Measurements from ENCODE around the gene GNA14.

GNA14 gene

DNA sequence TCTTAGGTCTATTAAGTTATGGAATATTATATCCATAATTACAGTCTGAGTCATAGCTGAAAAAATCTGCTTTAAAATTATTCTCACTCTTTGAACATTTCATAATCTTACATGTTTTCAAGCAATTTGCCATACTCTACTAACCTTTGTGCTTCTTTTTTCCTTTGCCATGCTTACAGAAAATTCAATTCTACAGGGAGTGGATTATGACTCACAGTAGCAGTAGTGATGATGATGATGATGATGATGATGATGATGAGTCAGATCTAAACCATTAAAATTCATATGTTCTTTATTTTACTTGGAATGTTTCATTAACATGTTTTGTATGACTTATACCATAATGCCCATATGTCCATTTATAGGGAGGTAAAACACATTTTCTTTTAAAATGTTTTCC, 263.7 kb downstream of the GNA14 start:
- TF ChIP-seq GATA3 (IDR thresholded peaks at IDR 0.05; ENCODE audit: low read depth, low read length) = no peak
- no peak for TF ChIP-seq GATA2 (IDR thresholded peaks at IDR 0.05; ENCODE audit: low read depth, low read length)

DNA sequence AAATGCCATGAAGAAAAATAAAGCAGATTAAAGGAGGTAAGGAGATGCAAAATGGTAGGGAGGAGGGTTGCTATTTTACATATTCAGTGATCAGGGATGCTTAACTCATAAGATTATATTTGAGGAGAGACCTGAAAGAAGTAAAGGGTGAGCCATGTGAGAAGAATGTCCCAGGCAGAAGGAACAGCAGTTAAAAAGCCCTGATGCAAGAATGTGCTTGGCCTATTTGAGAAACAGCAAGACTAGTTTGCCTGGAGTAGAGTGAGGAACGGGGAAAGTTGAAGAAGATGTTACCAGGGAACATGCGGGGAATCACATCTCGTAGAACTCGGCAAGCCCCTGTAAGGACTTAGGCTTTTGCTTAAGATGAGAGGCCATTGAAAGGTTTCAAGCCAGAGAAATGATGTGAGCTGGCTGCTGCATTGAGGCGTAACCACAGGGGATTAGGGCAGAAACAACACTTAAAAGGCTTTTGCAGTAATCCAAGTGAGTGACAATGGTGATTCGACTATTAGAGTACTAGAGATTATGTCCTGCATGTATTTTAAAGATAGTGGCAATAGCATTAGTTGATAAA, 272.1 kb downstream of the GNA14 start:
- TF ChIP-seq GATA3 (IDR thresholded peaks at IDR 0.05; ENCODE audit: low read depth, low read length) (no peak), GATA2 (IDR thresholded peaks at IDR 0.05; ENCODE audit: low read depth, low read length) (no peak)

DNA sequence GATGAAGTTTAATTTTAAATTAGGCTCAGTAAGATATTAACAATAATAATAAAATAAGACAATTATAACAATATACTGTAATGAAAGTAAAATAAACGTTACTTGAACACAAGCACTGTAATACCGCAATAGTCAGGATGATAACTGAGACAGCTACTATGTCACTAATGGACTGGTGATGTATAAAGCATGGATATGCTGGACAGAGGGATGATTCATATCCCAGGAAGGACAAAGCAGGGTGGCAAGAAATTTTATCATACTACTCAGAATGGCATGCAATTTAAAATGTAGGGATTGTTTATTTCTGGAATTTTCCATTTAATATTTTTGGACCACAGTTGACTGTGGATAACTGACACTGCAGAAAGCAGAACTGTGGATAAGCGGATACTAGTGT, 273.9 kb downstream of the GNA14 start:
- TF ChIP-seq GATA2 (IDR thresholded peaks at IDR 0.05; ENCODE audit: low read depth, low read length) (no peak), GATA3 (IDR thresholded peaks at IDR 0.05; ENCODE audit: low read depth, low read length) (no peak)

All from SH-SY5Y (cell line).